Measurements from ENCODE around the gene BNC2. TPM values are rescaled to one million over a fixed set of nuclear protein-coding genes. Genes with fewer than 3 reads are reported as not detected.

The BNC2 gene
- total RNA-seq, 2 experiments from 2014 or later, result not detected

DNA sequence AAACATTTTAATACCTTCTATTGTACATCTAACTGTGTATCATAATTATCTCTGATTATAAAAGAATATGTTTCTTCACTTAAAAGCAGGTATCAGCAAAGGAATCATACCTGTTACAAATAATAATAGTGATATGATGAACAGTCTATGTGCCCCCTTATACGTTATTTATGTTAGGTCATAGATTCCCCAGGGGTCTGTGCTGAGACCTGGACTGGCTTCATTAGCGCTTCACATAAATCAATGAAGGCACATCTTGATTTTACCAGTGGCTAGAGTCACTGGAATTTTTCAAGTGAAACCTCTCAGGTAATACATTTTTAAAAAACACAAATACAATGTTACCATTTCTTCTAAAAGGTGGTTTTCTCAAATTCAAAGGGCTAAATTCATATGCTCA lies 275.2 kb downstream of the BNC2 start:
- no peak for DNase-seq (ENCODE audit: low spot score)
- H3K4me3 ChIP-seq (ENCODE audit: low read depth, low read length, poor library complexity, severe bottlenecking), result no peak overlapping the region
- no peaks in the 10 kb centered on the region for H3K4me1 ChIP-seq (ENCODE audit: insufficient read depth, low read length, poor library complexity, severe bottlenecking)
- H3K27ac ChIP-seq (ENCODE audit: low read depth, low read length, poor library complexity, severe bottlenecking), result no peak overlapping the region
- H3K9me3 ChIP-seq (ENCODE audit: low read length), result no peaks in the 10 kb centered on the region
- POLR2A ChIA-PET, result interaction anchor here (1.3 kb wide), 1 partner anchor 11 kb away, joined by 3 read pairs; no protein-coding TSS in a partner anchor
- no peak overlapping the region for H3K4me2 ChIP-seq (ENCODE audit: low read length)
- H3K36me3 ChIP-seq (ENCODE audit: insufficient read depth, low read length), result no peaks in the 10 kb centered on the region
- H3K79me2 ChIP-seq (ENCODE audit: insufficient read depth, low read depth, low read length), result no peaks in the 10 kb centered on the region
- CTCF ChIA-PET (ENCODE audit: unreplicated experiment), result no interaction called here
- TF ChIP-seq, protein P1, sequence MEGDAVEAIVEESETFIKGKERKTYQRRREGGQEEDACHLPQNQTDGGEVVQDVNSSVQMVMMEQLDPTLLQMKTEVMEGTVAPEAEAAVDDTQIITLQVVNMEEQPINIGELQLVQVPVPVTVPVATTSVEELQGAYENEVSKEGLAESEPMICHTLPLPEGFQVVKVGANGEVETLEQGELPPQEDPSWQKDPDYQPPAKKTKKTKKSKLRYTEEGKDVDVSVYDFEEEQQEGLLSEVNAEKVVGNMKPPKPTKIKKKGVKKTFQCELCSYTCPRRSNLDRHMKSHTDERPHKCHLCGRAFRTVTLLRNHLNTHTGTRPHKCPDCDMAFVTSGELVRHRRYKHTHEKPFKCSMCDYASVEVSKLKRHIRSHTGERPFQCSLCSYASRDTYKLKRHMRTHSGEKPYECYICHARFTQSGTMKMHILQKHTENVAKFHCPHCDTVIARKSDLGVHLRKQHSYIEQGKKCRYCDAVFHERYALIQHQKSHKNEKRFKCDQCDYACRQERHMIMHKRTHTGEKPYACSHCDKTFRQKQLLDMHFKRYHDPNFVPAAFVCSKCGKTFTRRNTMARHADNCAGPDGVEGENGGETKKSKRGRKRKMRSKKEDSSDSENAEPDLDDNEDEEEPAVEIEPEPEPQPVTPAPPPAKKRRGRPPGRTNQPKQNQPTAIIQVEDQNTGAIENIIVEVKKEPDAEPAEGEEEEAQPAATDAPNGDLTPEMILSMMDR (conservative IDR thresholded peaks at IDR 0.05; ENCODE audit: low read length), result no peak
- TF ChIP-seq EZH2phosphoT487 (IDR thresholded peaks at IDR 0.05; ENCODE audit: borderline replicate concordance, low read depth, low read length), result no peak
- intact Hi-C loops (cut with micrococcal nuclease; ENCODE audit: unreplicated experiment), result no loop called here
- no TSS peak for BruUV-seq (replicated peaks)
- H4K20me1 ChIP-seq (ENCODE audit: insufficient read depth, low read length), result no peaks in the 10 kb centered on the region
- H2AFZ ChIP-seq (ENCODE audit: low read length), result no peak overlapping the region
- H3K9me2 ChIP-seq (ENCODE audit: insufficient read depth, low read length), result no peaks in the 10 kb centered on the region

DNA sequence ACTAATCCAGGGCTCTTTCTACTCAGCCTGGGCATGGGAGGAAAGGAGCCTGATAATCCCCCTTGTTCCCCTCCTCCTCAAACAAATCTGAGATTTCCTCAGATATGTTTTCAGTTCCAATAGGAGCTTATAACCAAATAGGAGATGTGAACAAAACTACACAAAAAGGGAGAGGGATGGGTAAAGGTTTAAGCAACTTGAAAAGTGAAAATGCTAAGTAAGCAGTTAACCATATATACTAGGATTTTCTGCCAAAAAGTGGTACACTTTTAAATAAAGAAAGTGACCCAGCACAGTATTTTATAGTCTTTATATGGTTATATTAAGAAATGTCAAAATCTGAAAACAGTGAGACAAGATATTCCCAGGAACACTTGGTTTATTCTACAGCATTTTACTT lies 275.7 kb downstream of the BNC2 start:
- Histone ChIP-seq H3K27ac (ENCODE audit: low read depth, low read length, poor library complexity, severe bottlenecking) (no peak overlapping the region), H3K4me2 (ENCODE audit: low read length) (no peak overlapping the region), H3K36me3 (ENCODE audit: insufficient read depth, low read length) (no peaks in the 10 kb centered on the region), H3K9me3 (ENCODE audit: low read length) (no peaks in the 10 kb centered on the region), H3K9me2 (ENCODE audit: insufficient read depth, low read length) (no peaks in the 10 kb centered on the region), H3K4me1 (ENCODE audit: insufficient read depth, low read length, poor library complexity, severe bottlenecking) (no peaks in the 10 kb centered on the region), H4K20me1 (ENCODE audit: insufficient read depth, low read length) (no peaks in the 10 kb centered on the region), H3K4me3 (ENCODE audit: low read depth, low read length, poor library complexity, severe bottlenecking) (no peak overlapping the region), H3K79me2 (ENCODE audit: insufficient read depth, low read depth, low read length) (no peaks in the 10 kb centered on the region), H2AFZ (ENCODE audit: low read length) (no peak overlapping the region)
- ChIA-PET POLR2A (no interaction called here), CTCF (ENCODE audit: unreplicated experiment) (no interaction called here)
- no peak for TF ChIP-seq EZH2phosphoT487 (IDR thresholded peaks at IDR 0.05; ENCODE audit: borderline replicate concordance, low read depth, low read length)
- TF ChIP-seq, protein P1 (conservative IDR thresholded peaks at IDR 0.05; ENCODE audit: low read length), result no peak
- no TSS peak for BruUV-seq (replicated peaks)
- intact Hi-C loops (cut with micrococcal nuclease; ENCODE audit: unreplicated experiment), result no loop called here
- no peak for DNase-seq (ENCODE audit: low spot score)

DNA sequence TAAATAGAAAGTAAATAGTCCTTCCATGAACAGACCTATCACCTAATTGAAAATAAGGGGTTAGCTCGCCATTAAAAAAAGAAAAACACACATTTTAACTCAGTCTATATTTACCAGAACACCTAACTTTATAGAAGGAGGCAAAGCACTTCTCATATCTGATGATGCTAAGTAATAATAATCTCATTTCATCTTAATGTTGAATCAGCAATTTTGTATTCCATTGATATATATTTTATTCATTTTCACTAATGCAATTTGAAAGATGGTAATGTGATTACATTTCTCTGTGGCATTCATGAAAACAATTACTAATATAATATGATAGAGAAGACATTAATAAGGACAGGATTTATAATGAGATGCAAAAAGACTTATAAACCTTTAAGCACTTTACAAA lies 276.7 kb downstream of the BNC2 start:
- ChIA-PET CTCF (ENCODE audit: unreplicated experiment) (no interaction called here), POLR2A (interaction anchor here (0.5 kb wide), 1 partner anchor 251 kb away, joined by 3 read pairs; no protein-coding TSS in a partner anchor)
- no peak for DNase-seq (ENCODE audit: low spot score)
- no peak overlapping the region for H3K4me2 ChIP-seq (ENCODE audit: low read length)
- no peaks in the 10 kb centered on the region for H3K79me2 ChIP-seq (ENCODE audit: insufficient read depth, low read depth, low read length)
- no peak overlapping the region for H3K4me3 ChIP-seq (ENCODE audit: low read depth, low read length, poor library complexity, severe bottlenecking)
- H4K20me1 ChIP-seq (ENCODE audit: insufficient read depth, low read length), result no peaks in the 10 kb centered on the region
- no peaks in the 10 kb centered on the region for H3K36me3 ChIP-seq (ENCODE audit: insufficient read depth, low read length)
- intact Hi-C loops (cut with micrococcal nuclease; ENCODE audit: unreplicated experiment), result no loop called here
- BruUV-seq (replicated peaks), result no TSS peak
- H3K27ac ChIP-seq (ENCODE audit: low read depth, low read length, poor library complexity, severe bottlenecking), result no peak overlapping the region
- no peaks in the 10 kb centered on the region for H3K4me1 ChIP-seq (ENCODE audit: insufficient read depth, low read length, poor library complexity, severe bottlenecking)
- no peaks in the 10 kb centered on the region for H3K9me2 ChIP-seq (ENCODE audit: insufficient read depth, low read length)
- no peaks in the 10 kb centered on the region for H3K9me3 ChIP-seq (ENCODE audit: low read length)
- H2AFZ ChIP-seq (ENCODE audit: low read length), result no peak overlapping the region
- TF ChIP-seq EZH2phosphoT487 (IDR thresholded peaks at IDR 0.05; ENCODE audit: borderline replicate concordance, low read depth, low read length), result no peak
- TF ChIP-seq, protein P1 (conservative IDR thresholded peaks at IDR 0.05; ENCODE audit: low read length), result no peak

All from OCI-LY7 (cell line).